Hepatocyte (in vitro differentiated cells): ENCODE data around the gene TCEA3. TPM values are rescaled to one million over a fixed set of nuclear protein-coding genes. Genes with fewer than 3 reads are reported as not detected.

Experiments
- DNase-seq: peaks from one replicate; pipeline ENCODE4 v3.0.0-alpha.2; 2016; ENCODE audit warnings: low spot score
- H2AFZ ChIP-seq: fragments of 200-600 bp; sonication (generic); 2 replicates; pipeline ENCODE4 v1.6.0; 2016; ENCODE audit warnings: antibody characterized with exemption, mild to moderate bottlenecking
- H3K27ac ChIP-seq: fragments of 200-600 bp; sonication (generic); 2 replicates; pipeline ENCODE4 v1.5.1; 2016; ENCODE audit warnings: mild to moderate bottlenecking
- H3K27me3 ChIP-seq: fragments of 200-600 bp; sonication (generic); 2 replicates; pipeline ENCODE4 v1.6.1; 2016
- H3K36me3 ChIP-seq: fragments of 200-600 bp; sonication (generic); replicated peaks from 2 replicates; pipeline ENCODE4 v1.5.1; 2016; ENCODE audit warnings: low read depth; ENCODE audit not compliant: insufficient read depth
- H3K4me1 ChIP-seq: fragments of 200-600 bp; sonication (generic); 2 replicates; pipeline ENCODE4 v1.5.1; 2016; ENCODE audit warnings: mild to moderate bottlenecking, moderate library complexity; ENCODE audit not compliant: insufficient read depth
- H3K4me2 ChIP-seq: fragments of 200-600 bp; sonication (generic); 2 replicates; pipeline ENCODE4 v1.6.0; 2016
- H3K4me3 ChIP-seq: fragments of 200-600 bp; sonication (generic); 2 replicates; pipeline ENCODE4 v1.5.1; 2016; ENCODE audit warnings: mild to moderate bottlenecking
- H3K79me2 ChIP-seq: fragments of 200-600 bp; sonication (generic); 2 replicates; pipeline ENCODE4 v1.6.0; 2017; ENCODE audit warnings: mild to moderate bottlenecking
- H3K9me2 ChIP-seq: fragments of 200-600 bp; sonication (generic); replicated peaks from 2 replicates; pipeline ENCODE4 v1.6.0; 2017; ENCODE audit warnings: mild to moderate bottlenecking; ENCODE audit not compliant: insufficient read depth
- H3K9me3 ChIP-seq: fragments of 200-600 bp; sonication (generic); 2 replicates; pipeline ENCODE4 v1.5.1; 2016; ENCODE audit warnings: low read depth, mild to moderate bottlenecking
- H4K20me1 ChIP-seq: fragments of 200-600 bp; sonication (generic); 2 replicates; pipeline ENCODE4 v1.6.0; 2016; ENCODE audit warnings: mild to moderate bottlenecking; ENCODE audit not compliant: insufficient read depth, poor library complexity, severe bottlenecking
- CTCF ChIP-seq: fragments of 200-600 bp; sonication (generic); IDR thresholded peaks from 2 replicates; pipeline ENCODE4 v1.5.1; 2016; ENCODE audit warnings: antibody characterized with exemption, mild to moderate bottlenecking; ENCODE audit not compliant: poor library complexity
- EZH2 ChIP-seq: fragments of 200-600 bp; sonication (generic); IDR thresholded peaks from 2 replicates; pipeline ENCODE4 v1.6.1; 2016; ENCODE audit warnings: antibody characterized with exemption, mild to moderate bottlenecking, borderline replicate concordance
- EZH2phosphoT487 ChIP-seq: fragments of 200-600 bp; sonication (generic); IDR thresholded peaks from one replicate; pipeline ENCODE4 v1.6.1; 2018; ENCODE audit warnings: antibody characterized with exemption, mild to moderate bottlenecking, low read depth, moderate library complexity; ENCODE audit not compliant: unreplicated experiment, severe bottlenecking
- WGBS: methylation state at CpG from one replicate; pipeline ENCODE4 v1.1.6; 2016; ENCODE audit warnings: low lambda C conversion rate; ENCODE audit errors: missing lambda C conversion rate; 5-methylcytosine and 5-hydroxymethylcytosine counted together
- polyA plus RNA-seq: library from polyadenylated mRNA; unstranded; fragments of >200 nt; fragmentation: Nextera tagmentation; extraction: Ambion mirVana; gene quantifications from 2 replicates; pipeline ENCODE4 v1.2.1, GENCODE V29; 2016
- total RNA-seq: library from RNA; depleted of rRNA; stranded (reverse); fragments of >200 nt; gene quantifications from 2 replicates; pipeline ENCODE4 v1.2.3, GENCODE V29; 2014

The TCEA3 gene
- total and polyA plus RNA-seq, 2 experiments from 2014 or later, result 30.2 to 31.2 TPM

- Histone ChIP-seq H4K20me1 (no peaks in the 10 kb centered on the region), H3K4me3 (no peak overlapping the region), H3K4me1 (no peaks in the 10 kb centered on the region), H3K36me3 (no peaks in the 10 kb centered on the region), H2AFZ (no peak overlapping the region), H3K79me2 (no peaks in the 10 kb centered on the region), H3K9me2 (no peaks in the 10 kb centered on the region), H3K27me3 (no peaks in the 10 kb centered on the region), H3K9me3 (no peaks in the 10 kb centered on the region), H3K4me2 (no peak overlapping the region), H3K27ac (no peak overlapping the region)
- WGBS, result 100% methylated on average over 5 of the region's 5 CpGs
- DNase-seq, result no peak
- TF ChIP-seq CTCF (no peak), EZH2phosphoT487 (no peak), EZH2 (no peak)
Measured at GRCh38 chr1:23431431-23431830, 6.9 kb upstream of the TCEA3 start.

GRCh38 chr1:23430803-23431202 lies 6.3 kb upstream of the TCEA3 start:
- Histone ChIP-seq H4K20me1 (no peaks in the 10 kb centered on the region), H3K27ac (no peak overlapping the region), H3K4me3 (no peak overlapping the region), H3K4me1 (no peaks in the 10 kb centered on the region), H3K9me3 (no peaks in the 10 kb centered on the region), H3K36me3 (no peaks in the 10 kb centered on the region), H3K9me2 (no peaks in the 10 kb centered on the region), H3K4me2 (no peak overlapping the region), H2AFZ (no peak overlapping the region), H3K27me3 (no peaks in the 10 kb centered on the region), H3K79me2 (no peaks in the 10 kb centered on the region)
- no peak for TF ChIP-seq CTCF
- DNase-seq, result no peak
- 98% methylated on average over 12 of the region's 12 CpGs for WGBS

DNA sequence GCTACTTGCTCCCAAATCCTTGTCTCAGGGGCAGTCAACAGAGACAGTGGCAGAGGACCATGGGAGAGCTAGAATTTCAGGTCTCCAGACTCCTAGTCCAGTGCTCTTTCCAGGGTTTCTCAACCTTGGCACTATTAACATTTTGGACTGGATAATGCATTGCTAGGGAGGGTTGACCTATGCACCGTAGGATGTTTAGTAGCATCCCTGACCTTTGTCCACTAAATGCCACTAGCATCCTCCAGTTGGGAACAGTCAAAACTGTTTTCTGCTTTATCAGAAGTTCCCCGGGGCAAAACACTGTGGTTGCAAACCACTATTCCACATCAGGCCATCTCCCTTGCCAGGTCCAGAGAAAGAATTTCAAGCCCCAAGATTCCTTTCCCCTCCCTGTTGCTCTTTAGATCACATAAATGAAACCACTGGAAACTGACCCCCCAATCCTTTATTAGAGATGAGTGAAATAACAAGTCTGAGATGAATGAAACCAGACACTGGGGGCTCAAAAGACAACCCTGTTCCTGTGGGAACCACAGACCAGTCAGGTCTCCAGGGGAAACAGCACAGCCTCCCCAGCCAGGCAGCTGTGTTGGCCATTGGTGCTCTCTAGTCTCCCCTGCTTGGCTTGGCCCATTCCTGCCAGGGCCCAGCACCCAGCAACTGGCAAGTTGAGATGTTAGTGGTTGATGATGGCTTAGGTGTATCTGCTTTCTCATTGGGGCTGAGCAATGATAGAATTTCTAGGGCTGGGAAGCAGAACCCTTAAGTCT lies 3.8 kb upstream of the TCEA3 start:
- DNase-seq, result no peak
- Histone ChIP-seq H3K4me2 (no peak overlapping the region), H3K4me1 (peaks cover 16% of the 10 kb centered on the region), H3K79me2 (no peaks in the 10 kb centered on the region), H2AFZ (no peak overlapping the region), H3K36me3 (no peaks in the 10 kb centered on the region), H4K20me1 (no peaks in the 10 kb centered on the region), H3K9me3 (no peaks in the 10 kb centered on the region), H3K27me3 (no peaks in the 10 kb centered on the region), H3K4me3 (no peak overlapping the region), H3K27ac (no peak overlapping the region), H3K9me2 (no peaks in the 10 kb centered on the region)
- TF ChIP-seq EZH2 (no peak), EZH2phosphoT487 (no peak), CTCF (no peak)
- WGBS, result 91% methylated on average over 2 of the region's 2 CpGs
